ENCODE measurements around the gene FKBP1B. TPM values are rescaled to one million over a fixed set of nuclear protein-coding genes. Genes with fewer than 3 reads are reported as not detected.

The FKBP1B gene
- 5.2 TPM in 2 replicates for total RNA-seq

GRCh38 chr2:24049485-24050021, at the start of gene FKBP1B:
FKBP1B (plus strand) TSS chr2:24049741; CDS start chr2:24049850, 109 bp downstream.

DNA sequence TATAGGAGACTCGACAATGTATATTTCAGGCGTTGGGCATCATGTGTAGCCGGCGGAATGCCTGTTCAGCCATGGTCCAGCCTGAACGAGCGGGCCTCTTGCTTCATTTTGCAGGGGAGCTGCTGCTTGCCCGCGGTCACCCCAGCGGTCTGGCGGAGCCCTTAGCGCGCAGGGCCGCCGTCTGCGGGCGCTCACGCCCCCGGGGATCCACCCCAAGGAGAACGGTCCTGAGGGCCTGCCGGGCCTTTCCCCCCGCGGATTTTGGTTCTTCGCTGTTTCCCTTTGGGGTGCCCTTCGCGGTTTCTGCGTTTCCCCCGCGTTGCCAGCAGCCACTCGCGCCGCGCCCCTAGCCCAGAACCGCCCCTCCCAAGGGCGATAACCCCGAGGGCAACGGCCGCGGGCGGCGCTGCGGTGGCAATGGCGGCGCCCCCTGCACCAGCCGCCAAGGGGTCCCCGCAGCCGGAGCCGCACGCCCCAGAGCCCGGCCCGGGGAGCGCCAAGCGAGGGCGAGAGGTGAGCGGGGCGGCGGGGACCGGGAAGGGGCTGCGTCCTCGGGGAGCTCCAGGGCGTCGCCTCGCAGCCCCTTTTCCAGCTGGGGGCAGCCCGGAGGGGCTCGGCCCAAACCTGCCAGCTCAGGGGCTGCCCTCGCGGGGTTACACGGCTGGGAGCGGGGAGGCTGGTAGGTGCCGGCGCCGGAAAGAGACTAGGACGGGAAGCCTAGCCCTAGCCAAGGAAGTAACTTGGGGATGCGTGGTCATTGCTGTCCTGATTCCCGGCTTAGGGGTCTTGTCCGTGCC, 39.7 kb upstream of the FKBP1B start, which contains the start of gene MFSD2B:
Gene MFSD2B (plus strand): TSS at position 406 of the 797 bp plus-strand sequence. CDS start 12 bp downstream, at position 418.

GRCh38 chr2:24046930-24047702, 2.4 kb upstream of the FKBP1B start, which contains the start of gene WDCP:
WDCP (minus strand) TSS chr2:24047391; CDS start chr2:24039494, 7,897 bp downstream.

DNA sequence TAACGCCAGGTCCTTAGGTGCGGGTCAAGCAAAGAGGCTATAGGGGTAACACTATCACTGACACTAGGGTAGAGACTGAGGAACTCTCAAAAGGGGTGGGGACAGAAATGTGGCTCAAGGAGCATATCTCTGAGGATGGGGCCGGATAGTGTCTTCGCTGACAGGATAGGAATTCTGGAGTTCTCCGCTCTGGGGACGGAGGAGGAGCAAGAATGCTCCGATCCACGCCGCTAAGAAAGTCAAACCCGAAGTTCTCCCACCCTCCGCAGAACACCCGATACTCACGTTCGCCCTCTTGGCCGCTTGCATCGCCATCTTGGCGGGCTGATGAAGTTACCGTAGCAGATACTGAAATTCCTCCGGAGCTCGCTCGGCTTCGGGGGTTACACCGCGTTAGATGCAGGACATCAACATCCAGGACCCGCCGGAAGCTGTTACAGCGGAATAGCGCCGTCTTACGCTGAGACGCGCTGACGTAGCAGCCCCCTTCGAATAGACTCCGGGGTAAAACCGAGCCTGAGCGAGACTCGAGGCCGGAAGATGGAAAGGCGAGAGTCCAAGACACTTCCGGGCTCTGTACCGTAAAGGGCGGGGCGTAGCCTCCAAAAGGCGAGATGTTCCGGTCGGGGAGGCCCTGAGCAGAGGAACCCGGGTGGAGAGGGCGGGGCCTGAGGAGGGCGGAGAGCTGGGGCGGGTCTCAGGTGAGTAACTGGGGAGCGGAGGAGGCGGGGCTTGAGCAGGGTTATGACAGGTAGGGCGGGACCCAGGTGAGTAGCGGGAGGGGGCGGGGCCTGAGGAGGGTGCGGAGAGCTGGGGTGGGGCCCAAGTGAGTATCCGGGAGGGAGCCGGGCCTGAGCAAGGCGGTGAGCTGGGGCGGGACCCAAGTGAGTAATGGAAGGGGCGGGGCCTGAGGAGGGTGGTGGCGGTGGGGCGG, 26.6 kb downstream of the FKBP1B start, which contains the start of gene SF3B6:
Gene SF3B6 (minus strand): TSS at position 412 of the 934 bp plus-strand sequence. CDS start 97 bp downstream, at position 315.

GRCh38 chr2:24084386-24085199, 35.1 kb downstream of the FKBP1B start, which contains the start of gene TP53I3:
TP53I3 (minus strand) TSS chr2:24084834; CDS start chr2:24084326, 508 bp downstream.

Small RNA genes within 50 kb of the gene (small RNA-seq; reads per million reads assigned to genes)
- gene RNU6-370P, result 0.33 reads per million

Other genes starting within 250 kb of the FKBP1B start
- 11.1 and 16.4 TPM in 2 replicates for gene ATAD2B, start 122.6 kb upstream of the FKBP1B start, total RNA-seq
- gene UBXN2A, start 109.3 kb upstream of the FKBP1B start, total RNA-seq, result 13.1 and 16.4 TPM in 2 replicates
- gene MFSD2B, start 39.7 kb upstream of the FKBP1B start, total RNA-seq, result 0.12 and 0.16 TPM in 2 replicates
- gene WDCP, start 2.4 kb upstream of the FKBP1B start, total RNA-seq, result 7.5 and 8.4 TPM in 2 replicates
- 57.9 and 70.6 TPM in 2 replicates for gene SF3B6, start 26.6 kb downstream of the FKBP1B start, total RNA-seq
- gene TP53I3, start 35.1 kb downstream of the FKBP1B start, total RNA-seq, result 47.4 and 50.8 TPM in 2 replicates
- 0.16 and 0.97 TPM in 2 replicates for gene PFN4, start 73.6 kb downstream of the FKBP1B start, total RNA-seq
- gene FAM228B, start 73.7 kb downstream of the FKBP1B start, total RNA-seq, result 8.0 and 10.1 TPM in 2 replicates
- gene FAM228A, start 125.3 kb downstream of the FKBP1B start, total RNA-seq, result 0.24 and 0.32 TPM in 2 replicates